HCT116 (cell line): ENCODE measurements around the gene MINDY4.

Source experiments
- CTCF ChIP-seq, 3 experiments: fragments of 200-600 bp in 1 of 3; sonication (generic) in 1 of 3; IDR thresholded peaks in 2 of 3; conservative IDR thresholded peaks in 1 of 3; 2 replicates each; pipeline ENCODE4 v1.5.1; 2012 to 2017; ENCODE audit warnings: low read depth in 2 of 3, low read length in 2 of 3, antibody characterized with exemption in 1 of 3, borderline replicate concordance in 1 of 3, control low read depth in 1 of 3, mild to moderate bottlenecking in 1 of 3, mixed read lengths in 1 of 3, mixed run types in 1 of 3, moderate library complexity in 1 of 3; ENCODE audit not compliant: insufficient read depth in 1 of 3
- EZH2 ChIP-seq: fragments of 200-600 bp; sonication (generic); IDR thresholded peaks from 2 replicates; pipeline ENCODE4 v1.6.1; 2017; ENCODE audit warnings: antibody characterized with exemption, mixed run types
- EZH2phosphoT487 ChIP-seq: fragments of 200-600 bp; IDR thresholded peaks from 2 replicates; pipeline ENCODE4 v1.6.1; 2018; ENCODE audit warnings: antibody characterized with exemption, borderline replicate concordance
- MAX ChIP-seq: IDR thresholded peaks from 2 replicates; pipeline ENCODE4 v1.6.1; 2012
- POLR2A ChIP-seq: IDR thresholded peaks from 2 replicates; pipeline ENCODE4 v1.7.0; 2011; ENCODE audit warnings: borderline replicate concordance; ENCODE audit not compliant: insufficient read depth, insufficient read length; ENCODE audit errors: extremely low read depth
- POLR2AphosphoS5 ChIP-seq: IDR thresholded peaks from 2 replicates; pipeline ENCODE4 v1.6.1; 2011; ENCODE audit warnings: mild to moderate bottlenecking, low read depth, low read length, moderate library complexity
- RAD21 ChIP-seq: IDR thresholded peaks from 2 replicates; pipeline ENCODE4 v1.6.1; 2012; ENCODE audit warnings: low read depth, mild to moderate bottlenecking
- REST ChIP-seq: IDR thresholded peaks from 2 replicates; pipeline ENCODE4 v1.6.1; 2012; ENCODE audit warnings: low read depth
- SP1 ChIP-seq: IDR thresholded peaks from 2 replicates; pipeline ENCODE4 v1.6.1; 2012; ENCODE audit warnings: low read depth

GRCh38 chr7:30733691-30734090 is 37.5 kb upstream of the MINDY4 start:
- TF ChIP-seq POLR2A = no peak
- no peak for TF ChIP-seq SP1
- no peak for TF ChIP-seq MAX
- no peak for TF ChIP-seq REST
- no peak for TF ChIP-seq EZH2
- no peak for TF ChIP-seq EZH2phosphoT487
- no peak for TF ChIP-seq POLR2AphosphoS5
- TF ChIP-seq CTCF (IDR thresholded peaks at IDR 0.05 in 2 of 3, conservative IDR thresholded peaks at IDR 0.05 in 1 of 3; ENCODE audit: borderline replicate concordance in 1 of 3, insufficient read depth in 1 of 3, low read depth in 2 of 3, low read length in 2 of 3) = no peak
- no peak for TF ChIP-seq RAD21
